Gastroesophageal sphincter (tissue), 4 donors: ENCODE results near the gene C10orf53. TPM values are rescaled to one million over a fixed set of nuclear protein-coding genes. Genes with fewer than 3 reads are reported as not detected.

Source experiments
- ATAC-seq: fragments of 150-250 bp; one replicate; pipeline ENCODE4 v1.9.1; 2016; ENCODE audit warnings: mild to moderate bottlenecking, moderate library complexity
- H3K27ac ChIP-seq, 4 donors: fragments of 200-600 bp; sonication (generic) in 3 of 4; 1 replicate in 3 of 4; 2 replicates in 1 of 4; pipeline ENCODE4 v1.5.1; 2016 to 2019
- H3K27me3 ChIP-seq: fragments of 200-600 bp; sonication (generic); one replicate; pipeline ENCODE4 v1.5.1; 2019
- H3K36me3 ChIP-seq, 2 donors: fragments of 200-600 bp; sonication (generic); one replicate each; pipeline ENCODE4 v1.5.1; 2019; ENCODE audit warnings: control low read depth in 1 of 2
- H3K4me1 ChIP-seq, 3 donors: fragments of 200-600 bp; sonication (generic); 1 replicate in 2 of 3; 2 replicates in 1 of 3; pipeline ENCODE4 v1.5.1; 2016 to 2019; ENCODE audit warnings: control low read depth in 2 of 3
- H3K4me3 ChIP-seq, 2 donors: fragments of 200-600 bp; sonication (generic); one replicate each; pipeline ENCODE4 v1.5.1; 2019; ENCODE audit warnings: mild to moderate bottlenecking in 1 of 2, moderate library complexity in 1 of 2
- H3K9me3 ChIP-seq, 3 donors: fragments of 200-600 bp; sonication (generic); one replicate each; pipeline ENCODE4 v1.5.1; 2017 to 2019; ENCODE audit warnings: control low read depth in 2 of 3
- CTCF ChIP-seq, 4 experiments: fragments of 200-600 bp in 2 of 4; fragments of 450-650 bp in 2 of 4; sonication (generic) in 1 of 4; IDR thresholded peaks; one replicate each; pipeline ENCODE4 v1.5.1; 2017 to 2019; ENCODE audit warnings: antibody characterized with exemption in 4 of 4, mild to moderate bottlenecking in 2 of 4, moderate library complexity in 2 of 4
- EP300 ChIP-seq: sonication (generic); formaldehyde crosslinking; IDR thresholded peaks from one replicate; pipeline ENCODE4 v1.6.1; 2017; ENCODE audit warnings: antibody characterized with exemption, mild to moderate bottlenecking
- POLR2A ChIP-seq, 2 donors: fragments of 450-650 bp; IDR thresholded peaks; one replicate each; pipeline ENCODE4 v1.6.1; 2017; ENCODE audit warnings: antibody characterized with exemption in 2 of 2, mild to moderate bottlenecking in 2 of 2, moderate library complexity in 1 of 2
- POLR2AphosphoS5 ChIP-seq: sonication (generic); formaldehyde crosslinking; IDR thresholded peaks from one replicate; pipeline ENCODE4 v1.6.1; 2017; ENCODE audit warnings: antibody characterized with exemption
- WGBS, 2 donors: methylation state at CpG; one replicate each; pipeline ENCODE4 v1.1.5; 2018; ENCODE audit warnings: low coverage in 1 of 2; 5-methylcytosine and 5-hydroxymethylcytosine counted together
- total RNA-seq, 4 donors: library from RNA; depleted of rRNA; stranded (reverse); fragments of >200 nt; gene quantifications; one replicate each; pipeline ENCODE4 v1.1.0, GENCODE V29; 2016

Gene C10orf53
- total RNA-seq, 4 donors from 2014 or later, result not detected

DNA sequence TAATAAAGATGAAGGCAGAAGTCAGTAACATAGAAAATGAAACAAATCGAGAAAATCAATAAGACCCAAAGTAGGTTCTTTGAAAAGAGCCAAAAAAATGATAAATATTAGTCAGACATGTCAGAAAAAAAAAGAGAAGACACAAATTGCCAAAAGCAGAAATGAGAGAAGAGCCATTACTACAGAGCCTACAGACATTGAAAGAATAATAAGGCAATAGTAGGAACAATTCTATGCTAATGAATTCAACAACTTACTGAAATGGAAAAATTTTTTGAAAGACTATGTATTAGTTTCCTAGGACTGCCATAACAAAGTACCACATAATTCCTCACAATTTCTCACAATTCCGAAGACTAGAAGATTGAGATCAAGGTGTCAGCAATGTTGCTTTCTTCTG, 47.1 kb downstream of the C10orf53 start:
- Histone ChIP-seq H3K27me3 (no peaks in the 10 kb centered on the region), H3K36me3 (no peaks in the 10 kb centered on the region), H3K4me3 (no peak overlapping the region), H3K27ac (no peak overlapping the region), H3K4me1 (no peaks in the 10 kb centered on the region), H3K9me3 (peaks cover 0 to 27% (median 0%) of the 10 kb centered on the region in 3 donors)
- TF ChIP-seq POLR2A (IDR thresholded peaks at IDR 0.05) (no peak), CTCF (IDR thresholded peaks at IDR 0.05) (no peak), EP300 (no peak), POLR2AphosphoS5 (no peak)
- ATAC-seq, result no peak
- WGBS, 2 donors, result 35 to 59% methylated on average over 2 of the region's 2 CpGs

DNA sequence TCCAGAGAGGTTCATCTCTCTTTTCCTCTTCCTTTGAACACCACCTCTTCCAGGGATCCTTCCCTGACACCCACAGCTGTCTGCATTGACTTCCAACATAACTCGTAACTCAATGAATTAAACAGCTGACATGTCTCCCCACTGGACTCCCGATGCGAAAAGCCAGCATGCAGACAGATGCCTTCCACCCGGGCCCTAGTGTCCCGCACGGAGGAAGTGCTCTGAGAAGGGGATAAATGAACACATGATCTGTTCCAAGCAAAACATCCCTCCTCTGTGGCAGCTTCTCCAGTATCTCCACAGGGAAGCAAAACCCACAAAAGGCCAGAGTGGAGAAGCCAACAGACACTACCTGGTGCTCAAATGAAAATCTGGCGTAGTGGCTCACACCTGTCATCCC, 54.4 kb downstream of the C10orf53 start:
- ATAC-seq, result no peak
- Histone ChIP-seq H3K9me3 (no peaks in the 10 kb centered on the region), H3K27me3 (no peaks in the 10 kb centered on the region), H3K4me1 (no peaks in the 10 kb centered on the region), H3K27ac (no peak overlapping the region), H3K4me3 (no peak overlapping the region), H3K36me3 (no peaks in the 10 kb centered on the region)
- 47 to 53% methylated on average over 5 of the region's 7 CpGs for WGBS, 2 donors
- TF ChIP-seq CTCF (IDR thresholded peaks at IDR 0.05) (no peak), POLR2A (IDR thresholded peaks at IDR 0.05) (no peak), POLR2AphosphoS5 (no peak), EP300 (no peak)

DNA sequence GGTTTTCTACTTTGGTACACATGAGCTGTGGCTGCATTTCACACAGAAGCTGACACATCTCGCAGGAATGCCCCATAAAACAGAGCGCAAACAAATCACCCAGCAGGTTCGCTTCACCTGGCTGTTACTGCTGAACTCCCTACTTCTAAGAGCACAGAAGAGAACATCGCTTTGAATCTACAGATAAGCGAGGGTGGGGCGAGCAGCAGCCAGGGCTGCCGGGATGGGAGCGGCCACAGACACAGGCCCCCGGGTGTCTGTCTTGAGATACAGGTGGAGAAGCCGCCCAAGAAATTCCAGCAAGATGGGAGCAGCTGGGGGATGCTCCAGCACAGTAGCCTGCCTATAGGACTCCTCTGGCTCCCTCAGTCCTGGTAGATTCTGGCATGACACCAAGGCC, 55.2 kb downstream of the C10orf53 start:
- no peaks in the 10 kb centered on the region for H3K4me1 ChIP-seq
- H3K27ac ChIP-seq, result no peak overlapping the region
- ATAC-seq, result no peak
- H3K4me3 ChIP-seq, result no peak overlapping the region
- TF ChIP-seq CTCF (IDR thresholded peaks at IDR 0.05), result no peak
- no peak for TF ChIP-seq POLR2AphosphoS5
- no peak for TF ChIP-seq POLR2A (IDR thresholded peaks at IDR 0.05)
- TF ChIP-seq EP300, result no peak
- no peaks in the 10 kb centered on the region for H3K36me3 ChIP-seq
- no peaks in the 10 kb centered on the region for H3K27me3 ChIP-seq
- 78% methylated on average over 3 of the region's 10 CpGs; no CpG with 5 or more reads in 1 of the 2 donors for WGBS, 2 donors
- no peaks in the 10 kb centered on the region for H3K9me3 ChIP-seq

GRCh38 chr10:49735161-49735560, 55.7 kb downstream of the C10orf53 start:
- Histone ChIP-seq H3K4me1 (no peaks in the 10 kb centered on the region), H3K4me3 (no peak overlapping the region), H3K27me3 (no peaks in the 10 kb centered on the region), H3K9me3 (no peaks in the 10 kb centered on the region), H3K36me3 (no peaks in the 10 kb centered on the region), H3K27ac (no peak overlapping the region)
- no peak for TF ChIP-seq CTCF (IDR thresholded peaks at IDR 0.05)
- TF ChIP-seq POLR2AphosphoS5, result no peak
- no peak for TF ChIP-seq EP300
- TF ChIP-seq POLR2A (IDR thresholded peaks at IDR 0.05), result no peak
- 42% methylated on average over 6 of the region's 11 CpGs; no CpG with 5 or more reads in 1 of the 2 donors for WGBS, 2 donors
- ATAC-seq, result no peak

GRCh38 chr10:49735848-49736563, 56.6 kb downstream of the C10orf53 start:
- TF ChIP-seq EP300 (no peak), CTCF (IDR thresholded peaks at IDR 0.05) (no peak), POLR2A (IDR thresholded peaks at IDR 0.05) (no peak), POLR2AphosphoS5 (no peak)
- H3K27me3 ChIP-seq, result no peaks in the 10 kb centered on the region
- ATAC-seq, result no peak
- H3K27ac ChIP-seq, result no peak overlapping the region
- H3K36me3 ChIP-seq, result no peaks in the 10 kb centered on the region
- no peaks in the 10 kb centered on the region for H3K9me3 ChIP-seq
- no peak overlapping the region for H3K4me3 ChIP-seq
- no peaks in the 10 kb centered on the region for H3K4me1 ChIP-seq
- 81% methylated on average over 5 of the region's 23 CpGs; no CpG with 5 or more reads in 1 of the 2 donors for WGBS, 2 donors
